Omental fat pad (tissue), 4 donors: Measurements from ENCODE around the gene HBG2. TPM values are rescaled to one million over a fixed set of nuclear protein-coding genes. Genes with fewer than 3 reads are reported as not detected.

Source experiments
- ATAC-seq: fragments of 150-250 bp; one replicate; pipeline ENCODE4 v1.9.1; 2016; ENCODE audit warnings: mild to moderate bottlenecking, moderate library complexity; ENCODE audit not compliant: low FRiP score
- DNase-seq: peaks from one replicate; pipeline ENCODE4 v3.0.0-alpha.2; 2019; ENCODE audit warnings: low spot score
- CTCF ChIP-seq, 3 donors: fragments of 450-650 bp; IDR thresholded peaks; one replicate each; pipeline ENCODE4 v1.5.1; 2016 to 2017; ENCODE audit warnings: antibody characterized with exemption in 3 of 3, mild to moderate bottlenecking in 3 of 3, moderate library complexity in 2 of 3
- total RNA-seq, 4 donors: library from RNA; depleted of rRNA; stranded (reverse); fragments of >200 nt; gene quantifications; one replicate each; pipeline ENCODE4 v1.1.0, GENCODE V29; 2016

The HBG2 gene
- total RNA-seq, 4 donors from 2014 or later, result 2.1 TPM; not detected in 3

GRCh38 chr11:5234381-5234834 lies 20.2 kb downstream of the HBG2 start, which contains the start of gene HBD:
Gene HBD (minus strand): TSS chr11:5234483. CDS start chr11:5234433, 50 bp downstream.
- no peak for DNase-seq
- TF ChIP-seq CTCF (IDR thresholded peaks at IDR 0.05), result no peak
- ATAC-seq, result no peak

- ATAC-seq (no peak), DNase-seq (no peak)
- TF ChIP-seq CTCF (IDR thresholded peaks at IDR 0.05), result no peak
Measured at GRCh38 chr11:5233307-5233706, 21.3 kb downstream of the HBG2 start.

- TF ChIP-seq CTCF (IDR thresholded peaks at IDR 0.05), result no peak
- DNase-seq (no peak), ATAC-seq (no peak)
Measured at GRCh38 chr11:5232821-5233220, 21.8 kb downstream of the HBG2 start.

GRCh38 chr11:5232176-5232575 lies 22.4 kb downstream of the HBG2 start:
- DNase-seq, result no peak
- no peak for ATAC-seq
- TF ChIP-seq CTCF (IDR thresholded peaks at IDR 0.05), result no peak

GRCh38 chr11:5231111-5231510 lies 23.5 kb downstream of the HBG2 start:
- DNase-seq (no peak), ATAC-seq (no peak)
- TF ChIP-seq CTCF (IDR thresholded peaks at IDR 0.05), result no peak

GRCh38 chr11:5230266-5230665 lies 24.3 kb downstream of the HBG2 start:
- DNase-seq (no peak), ATAC-seq (no peak)
- no peak for TF ChIP-seq CTCF (IDR thresholded peaks at IDR 0.05)

- no peak for DNase-seq
- ATAC-seq, result no peak
- no peak for TF ChIP-seq CTCF (IDR thresholded peaks at IDR 0.05)
Measured at GRCh38 chr11:5229796-5230195, 24.8 kb downstream of the HBG2 start.
